ENCODE measurements around the gene GABRA4. TPM values are rescaled to one million over a fixed set of nuclear protein-coding genes. Genes with fewer than 3 reads are reported as not detected.

Gene GABRA4
- total and polyA plus RNA-seq, 8 donors = 0.05 to 0.37 TPM; not detected in 6

- TF ChIP-seq CTCF (IDR thresholded peaks at IDR 0.05) (no peak), POLR2A (IDR thresholded peaks at IDR 0.05) (no peak), POLR2AphosphoS5 (IDR thresholded peaks at IDR 0.05) (no peak), EP300 (IDR thresholded peaks at IDR 0.05) (no peak)
- no peaks in the 10 kb centered on the region for H3K4me1 ChIP-seq
- 50 to 79% (median 68%) methylated on average over 1 of the region's 1 CpG for WGBS, 5 donors
- no peak overlapping the region for H3K27ac ChIP-seq
- no peaks in the 10 kb centered on the region for H3K27me3 ChIP-seq
- DNase-seq = no peak
- H3K4me3 ChIP-seq = no peak overlapping the region
- no peaks in the 10 kb centered on the region for H3K9me3 ChIP-seq
- no peaks in the 10 kb centered on the region for H3K36me3 ChIP-seq
- intact Hi-C loops (cut with DNase I; ENCODE audit: low total_unique reads) = no loop called here
Measured at GRCh38 chr4:46949822-46950221, 43.6 kb downstream of the GABRA4 start.

- Histone ChIP-seq H3K4me3 (no peak overlapping the region), H3K27ac (no peak overlapping the region), H3K4me1 (no peaks in the 10 kb centered on the region), H3K27me3 (no peaks in the 10 kb centered on the region), H3K36me3 (no peaks in the 10 kb centered on the region), H3K9me3 (no peaks in the 10 kb centered on the region)
- intact Hi-C loops (cut with DNase I; ENCODE audit: low total_unique reads) = no loop called here
- DNase-seq = no peak
- WGBS, 5 donors = 30 to 53% (median 44%) methylated on average over 2 of the region's 2 CpGs
- TF ChIP-seq POLR2AphosphoS5 (IDR thresholded peaks at IDR 0.05) = no peak
- no peak for TF ChIP-seq CTCF (IDR thresholded peaks at IDR 0.05)
- TF ChIP-seq EP300 (IDR thresholded peaks at IDR 0.05) = no peak
- no peak for TF ChIP-seq POLR2A (IDR thresholded peaks at IDR 0.05)
Measured at GRCh38 chr4:46947541-46947940, 45.8 kb downstream of the GABRA4 start.

GRCh38 chr4:46946919-46947536 is 46.4 kb downstream of the GABRA4 start:
- no peaks in the 10 kb centered on the region for H3K27me3 ChIP-seq
- DNase-seq = no peak
- TF ChIP-seq POLR2AphosphoS5 (IDR thresholded peaks at IDR 0.05) (no peak), EP300 (IDR thresholded peaks at IDR 0.05) (no peak), POLR2A (IDR thresholded peaks at IDR 0.05) (no peak), CTCF (IDR thresholded peaks at IDR 0.05) (no peak)
- whole genome bisulfite sequencing, 5 donors = 63 to 76% (median 71%) methylated on average over 6 of the region's 6 CpGs
- H3K27ac ChIP-seq = no peak overlapping the region
- intact Hi-C loops (cut with DNase I; ENCODE audit: low total_unique reads) = no loop called here
- H3K36me3 ChIP-seq = no peaks in the 10 kb centered on the region
- no peaks in the 10 kb centered on the region for H3K9me3 ChIP-seq
- H3K4me1 ChIP-seq = no peaks in the 10 kb centered on the region
- H3K4me3 ChIP-seq = no peak overlapping the region

GRCh38 chr4:46945062-46945461 is 48.3 kb downstream of the GABRA4 start:
- Histone ChIP-seq H3K4me1 (no peaks in the 10 kb centered on the region), H3K4me3 (no peak overlapping the region), H3K9me3 (no peaks in the 10 kb centered on the region), H3K36me3 (no peaks in the 10 kb centered on the region), H3K27ac (no peak overlapping the region), H3K27me3 (no peaks in the 10 kb centered on the region)
- DNase-seq = no peak
- intact Hi-C loops (cut with DNase I; ENCODE audit: low total_unique reads) = no loop called here
- TF ChIP-seq EP300 (IDR thresholded peaks at IDR 0.05) (no peak), POLR2AphosphoS5 (IDR thresholded peaks at IDR 0.05) (no peak), POLR2A (IDR thresholded peaks at IDR 0.05) (no peak), CTCF (IDR thresholded peaks at IDR 0.05) (no peak)
